ENCODE data around the gene RARS2.

DNA sequence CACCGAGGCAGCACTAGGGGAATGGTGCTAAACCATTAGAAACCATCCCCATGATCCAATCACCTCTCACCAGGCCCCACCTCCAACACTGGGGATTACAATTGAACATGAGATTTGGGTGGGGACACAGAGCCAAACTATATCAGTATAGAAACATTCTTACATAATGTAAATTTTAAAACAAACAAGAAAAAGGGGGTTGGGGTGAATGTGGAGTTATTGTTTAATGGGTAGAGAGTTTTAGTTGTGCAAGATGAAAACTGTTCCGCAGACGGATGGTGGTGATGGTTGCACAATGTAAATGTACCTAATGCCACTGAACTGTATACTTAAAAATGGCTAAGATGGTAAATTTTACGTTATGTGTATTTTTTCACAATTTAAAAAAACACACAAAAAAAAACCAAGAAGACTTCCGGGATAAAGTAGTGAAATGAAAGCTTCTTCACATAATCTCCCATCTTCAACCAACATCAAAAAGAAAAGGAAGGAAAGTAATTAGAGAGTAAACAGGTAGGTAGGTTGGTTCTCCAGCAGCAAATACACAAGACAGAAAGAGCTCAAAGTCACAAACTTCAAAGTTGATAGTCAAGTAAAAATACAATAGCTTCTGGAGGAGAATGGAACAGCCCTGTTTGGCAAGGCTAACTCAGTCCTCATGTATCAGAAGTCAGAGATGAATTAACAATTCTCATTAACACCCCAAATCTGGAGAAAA is 16.3 kb downstream of the RARS2 start:
- TF ChIP-seq, protein P1, sequence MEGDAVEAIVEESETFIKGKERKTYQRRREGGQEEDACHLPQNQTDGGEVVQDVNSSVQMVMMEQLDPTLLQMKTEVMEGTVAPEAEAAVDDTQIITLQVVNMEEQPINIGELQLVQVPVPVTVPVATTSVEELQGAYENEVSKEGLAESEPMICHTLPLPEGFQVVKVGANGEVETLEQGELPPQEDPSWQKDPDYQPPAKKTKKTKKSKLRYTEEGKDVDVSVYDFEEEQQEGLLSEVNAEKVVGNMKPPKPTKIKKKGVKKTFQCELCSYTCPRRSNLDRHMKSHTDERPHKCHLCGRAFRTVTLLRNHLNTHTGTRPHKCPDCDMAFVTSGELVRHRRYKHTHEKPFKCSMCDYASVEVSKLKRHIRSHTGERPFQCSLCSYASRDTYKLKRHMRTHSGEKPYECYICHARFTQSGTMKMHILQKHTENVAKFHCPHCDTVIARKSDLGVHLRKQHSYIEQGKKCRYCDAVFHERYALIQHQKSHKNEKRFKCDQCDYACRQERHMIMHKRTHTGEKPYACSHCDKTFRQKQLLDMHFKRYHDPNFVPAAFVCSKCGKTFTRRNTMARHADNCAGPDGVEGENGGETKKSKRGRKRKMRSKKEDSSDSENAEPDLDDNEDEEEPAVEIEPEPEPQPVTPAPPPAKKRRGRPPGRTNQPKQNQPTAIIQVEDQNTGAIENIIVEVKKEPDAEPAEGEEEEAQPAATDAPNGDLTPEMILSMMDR (IDR thresholded peaks at IDR 0.05; ENCODE audit: low read length) = no peak
- TF ChIP-seq EZH2 (optimal IDR thresholded peaks at IDR 0.05; ENCODE audit: low read depth, low read length) (no peak), EZH2phosphoT487 (IDR thresholded peaks at IDR 0.05; ENCODE audit: low read length) (no peak)

All from MM.1S (cell line).